SK-N-SH (cell line): ENCODE data around the gene MINDY4. TPM values are rescaled to one million over a fixed set of nuclear protein-coding genes. Genes with fewer than 3 reads are reported as not detected.

Experiments
- CTCF ChIA-PET: fragments of 300-600, 350-600 bp; formaldehyde crosslinking; extraction: SDS; loops from one replicate; lab custom pipeline; 2021; lab: Yijun Ruan, JAX
- POLR2A ChIA-PET: fragments of 350-600 bp; sonication (Branson Sonifier 250); formaldehyde crosslinking; extraction: SDS; loops from one replicate; lab custom pipeline; 2020; ENCODE audit warnings: antibody characterized with exemption, inconsistent platforms; lab: Yijun Ruan, JAX
- DNase-seq: peaks from one replicate; pipeline ENCODE4 v3.0.0; 2012
- H2AFZ ChIP-seq: fragments of 200-600 bp; sonication (generic); 2 replicates; pipeline ENCODE4 v1.8.1; 2016; ENCODE audit warnings: antibody characterized with exemption, mild to moderate bottlenecking, low read depth
- H3F3A ChIP-seq: fragments of 200-600 bp; sonication (generic); replicated peaks from 2 replicates; pipeline ENCODE3; 2016; ENCODE audit warnings: antibody characterized with exemption, mild to moderate bottlenecking; ENCODE audit not compliant: insufficient read depth
- H3K27ac ChIP-seq, 2 experiments: fragments of 200-500 bp in 1 of 2; fragments of 200-600 bp in 1 of 2; sonication (Bioruptor generic) in 1 of 2; sonication (generic), shearing (Covaris generic) in 1 of 2; 2 replicates each; pipeline versions ENCODE4 v1.5.1 to v1.6.1; 2014 to 2016; ENCODE audit warnings: low read depth in 2 of 2, inconsistent platforms in 1 of 2, low read length in 1 of 2, mild to moderate bottlenecking in 1 of 2, mixed read lengths in 1 of 2
- H3K27me3 ChIP-seq: fragments of 200-600 bp; sonication (generic), shearing (Covaris generic); 2 replicates; pipeline ENCODE4 v1.6.1; 2016; ENCODE audit warnings: mixed run types; ENCODE audit not compliant: insufficient read depth
- H3K36me3 ChIP-seq, 2 experiments: fragments of 200-500 bp in 1 of 2; fragments of 200-600 bp in 1 of 2; sonication (Bioruptor generic) in 1 of 2; sonication (generic) in 1 of 2; replicated peaks in 1 of 2; 2 replicates each; pipeline versions ENCODE3 to v1.5.1; 2014 to 2016; ENCODE audit warnings: low read length in 1 of 2, mild to moderate bottlenecking in 1 of 2; ENCODE audit not compliant: insufficient read depth in 2 of 2, control insufficient read depth in 1 of 2
- H3K4me1 ChIP-seq, 2 experiments: fragments of 200-500 bp in 1 of 2; fragments of 200-600 bp in 1 of 2; sonication (Bioruptor generic) in 1 of 2; sonication (generic), shearing (Covaris generic) in 1 of 2; 2 replicates each; pipeline versions ENCODE4 v1.5.1 to v1.6.1; 2014 to 2016; ENCODE audit warnings: low read depth in 1 of 2, low read length in 1 of 2, mixed run types in 1 of 2; ENCODE audit not compliant: insufficient read depth in 2 of 2, control insufficient read depth in 1 of 2
- H3K4me2 ChIP-seq: fragments of 200-600 bp; sonication (generic), shearing (Covaris generic); 2 replicates; pipeline ENCODE4 v1.6.1; 2017; ENCODE audit warnings: mixed run types
- H3K4me3 ChIP-seq, 2 experiments: fragments of 200-500 bp in 1 of 2; fragments of 200-600 bp in 1 of 2; sonication (Bioruptor generic) in 1 of 2; sonication (generic), shearing (Covaris generic) in 1 of 2; 2 replicates each; pipeline versions ENCODE4 v1.5.1 to v1.8.1; 2014 to 2016; ENCODE audit warnings: low read depth in 2 of 2, inconsistent platforms in 1 of 2, low read length in 1 of 2, mild to moderate bottlenecking in 1 of 2, mixed read lengths in 1 of 2, moderate library complexity in 1 of 2
- H3K79me2 ChIP-seq: fragments of 200-600 bp; sonication (generic); 2 replicates; pipeline ENCODE4 v1.8.1; 2017; ENCODE audit warnings: mild to moderate bottlenecking; ENCODE audit not compliant: insufficient read depth
- H3K9ac ChIP-seq: fragments of 200-600 bp; sonication (generic); 2 replicates; pipeline ENCODE4 v1.6.1; 2017; ENCODE audit warnings: mixed run types
- H3K9me2 ChIP-seq: fragments of 200-600 bp; sonication (generic); 2 replicates; pipeline ENCODE4 v1.6.1; 2017; ENCODE audit warnings: mixed run types
- H3K9me3 ChIP-seq: fragments of 200-600 bp; sonication (generic); 2 replicates; pipeline ENCODE4 v1.6.1; 2017; ENCODE audit warnings: mixed run types, mild to moderate bottlenecking, moderate library complexity
- H4K20me1 ChIP-seq: fragments of 200-600 bp; sonication (generic); 2 replicates; pipeline ENCODE4 v1.6.1; 2017; ENCODE audit warnings: mild to moderate bottlenecking, mixed run types; ENCODE audit not compliant: insufficient read depth
- EP300 ChIP-seq, 2 experiments: IDR thresholded peaks; 2 replicates each; pipeline versions ENCODE4 v1.4.0 to v1.6.1; 2012; ENCODE audit warnings: borderline replicate concordance in 1 of 2, low read depth in 1 of 2, low read length in 1 of 2
- FOSL2 ChIP-seq: IDR thresholded peaks from 2 replicates; pipeline ENCODE4 v1.4.0; 2012; ENCODE audit warnings: low read depth, mild to moderate bottlenecking, moderate library complexity, borderline replicate concordance
- FOXM1 ChIP-seq: IDR thresholded peaks from 2 replicates; pipeline ENCODE4 v1.4.0; 2012; ENCODE audit warnings: low read depth, mild to moderate bottlenecking
- JUND ChIP-seq: IDR thresholded peaks from 2 replicates; pipeline ENCODE4 v1.4.0; 2012
- NFIC ChIP-seq: IDR thresholded peaks from 2 replicates; pipeline ENCODE4 v1.4.0; 2012; ENCODE audit warnings: borderline replicate concordance
- POLR2AphosphoS5 ChIP-seq: IDR thresholded peaks from 2 replicates; pipeline ENCODE4 v1.6.1; 2012; ENCODE audit warnings: low read depth, low read length
- RAD21 ChIP-seq: IDR thresholded peaks from 2 replicates; pipeline ENCODE4 v1.6.1; 2012; ENCODE audit warnings: mild to moderate bottlenecking, low read length
- RCOR1 ChIP-seq: fragments of 150-350 bp; IDR thresholded peaks from 2 replicates; pipeline ENCODE4 v1.6.1; 2017; ENCODE audit warnings: antibody characterized with exemption, low read length
- RFX5 ChIP-seq: IDR thresholded peaks from 2 replicates; pipeline ENCODE4 v1.6.1; 2012; ENCODE audit warnings: mild to moderate bottlenecking, improper control_type of control experiment, low read length
- SMC3 ChIP-seq: IDR thresholded peaks from 2 replicates; pipeline ENCODE4 v1.6.1; 2012; ENCODE audit warnings: low read depth, low read length, improper control_type of control experiment
- TAF1 ChIP-seq: IDR thresholded peaks from 2 replicates; pipeline ENCODE4 v1.6.1; 2012; ENCODE audit warnings: low read depth, mild to moderate bottlenecking, low read length, moderate library complexity, borderline replicate concordance
- TCF12 ChIP-seq: IDR thresholded peaks from 2 replicates; pipeline ENCODE4 v1.4.0; 2012
- TEAD4 ChIP-seq: IDR thresholded peaks from 2 replicates; pipeline ENCODE4 v1.4.0; 2012; ENCODE audit warnings: mild to moderate bottlenecking, borderline replicate concordance; ENCODE audit not compliant: insufficient read depth
- YY1 ChIP-seq: IDR thresholded peaks from 2 replicates; pipeline ENCODE4 v1.4.0; 2012; ENCODE audit warnings: low read depth, mild to moderate bottlenecking
- WGBS: methylation state at CpG from one replicate; pipeline ENCODE4 v1.1.6; 2017; ENCODE audit warnings: low lambda C conversion rate; 5-methylcytosine and 5-hydroxymethylcytosine counted together
- polyA plus RNA-seq, 3 experiments: library from polyadenylated mRNA; depleted of rRNA; stranded (reverse); fragments of >200 nt; gene quantifications; 2 replicates each; pipeline ENCODE4 v1.2.3, GENCODE V29; 2012
- TF ChIP-seq, protein P1 (sequence below): IDR thresholded peaks from 2 replicates; pipeline ENCODE4 v1.4.0; 2012; ENCODE audit warnings: low read depth, borderline replicate concordance
- TF ChIP-seq, protein P2 (sequence below): fragments of 150-350 bp; IDR thresholded peaks from 2 replicates; pipeline ENCODE4 v1.6.1; 2016; ENCODE audit warnings: mild to moderate bottlenecking, low read depth, low read length
- TF ChIP-seq, protein P3 (sequence below): IDR thresholded peaks from 2 replicates; pipeline ENCODE4 v1.6.1; 2012; ENCODE audit warnings: mild to moderate bottlenecking, low read depth, low read length, moderate library complexity
- TF ChIP-seq, protein P4 (sequence below): IDR thresholded peaks from 2 replicates; pipeline ENCODE4; 2012
- TF ChIP-seq, protein P5 (sequence below): fragments of 150-350 bp; IDR thresholded peaks from 2 replicates; pipeline ENCODE4 v1.6.1; 2017; ENCODE audit warnings: antibody characterized with exemption, low read length, low read depth, borderline replicate concordance

Gene MINDY4
- polyA plus RNA-seq, 1 of the 3 experiments (the other 2 are of a cell fraction): 1.8 TPM

DNA sequence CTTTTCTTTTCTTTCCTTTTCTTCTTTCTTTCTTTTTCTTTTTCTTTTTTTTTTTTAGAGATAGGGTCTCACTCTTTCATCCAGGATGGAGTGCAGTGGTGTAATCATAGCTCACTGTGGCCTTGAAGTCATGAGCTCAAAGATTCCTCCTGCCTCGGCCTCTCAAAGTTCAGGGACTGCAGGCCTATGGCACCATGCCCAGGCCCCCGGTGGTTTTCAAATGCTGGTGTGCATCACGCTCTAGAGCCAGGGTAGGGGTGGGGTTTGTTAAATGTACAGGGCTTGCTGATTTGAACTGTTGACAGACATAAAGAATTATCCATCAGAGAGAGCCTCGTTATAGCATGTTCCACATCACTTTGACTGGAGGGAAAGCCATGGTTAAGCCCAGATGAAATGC lies 5.8 kb downstream of the MINDY4 start:
- POLR2A ChIA-PET: no interaction called here
- Histone ChIP-seq H3K9me2 (no peaks in the 10 kb centered on the region), H3K4me3 (no peak overlapping the region), H3K4me1 (peaks cover 0 to 29% of the 10 kb centered on the region in 2 experiments; a peak in 2 of 4 replicates), H3K79me2 (no peaks in the 10 kb centered on the region), H3K36me3 (peaks cover 11 to 43% of the 10 kb centered on the region in 2 experiments), H3K27me3 (no peaks in the 10 kb centered on the region), H3K9ac (no peak overlapping the region), H3K4me2 (no peak overlapping the region), H3K27ac (peak overlapping the region in 1 of 2 experiments; percentile 1; a peak in 1 of 4 replicates), H4K20me1 (no peaks in the 10 kb centered on the region), H2AFZ (no peak overlapping the region), H3F3A (no peaks in the 10 kb centered on the region), H3K9me3 (no peaks in the 10 kb centered on the region)
- TF ChIP-seq SMC3 (no peak), TCF12 (no peak), TAF1 (no peak), NFIC (no peak), POLR2AphosphoS5 (no peak), YY1 (no peak), EP300 (IDR thresholded peaks at IDR 0.05; ENCODE audit: borderline replicate concordance in 1 of 2, low read depth in 1 of 2, low read length in 1 of 2) (no peak), TEAD4 (no peak), RCOR1 (no peak), RAD21 (no peak), FOXM1 (no peak), JUND (no peak), RFX5 (no peak), FOSL2 (no peak)
- TF ChIP-seq, protein P1, sequence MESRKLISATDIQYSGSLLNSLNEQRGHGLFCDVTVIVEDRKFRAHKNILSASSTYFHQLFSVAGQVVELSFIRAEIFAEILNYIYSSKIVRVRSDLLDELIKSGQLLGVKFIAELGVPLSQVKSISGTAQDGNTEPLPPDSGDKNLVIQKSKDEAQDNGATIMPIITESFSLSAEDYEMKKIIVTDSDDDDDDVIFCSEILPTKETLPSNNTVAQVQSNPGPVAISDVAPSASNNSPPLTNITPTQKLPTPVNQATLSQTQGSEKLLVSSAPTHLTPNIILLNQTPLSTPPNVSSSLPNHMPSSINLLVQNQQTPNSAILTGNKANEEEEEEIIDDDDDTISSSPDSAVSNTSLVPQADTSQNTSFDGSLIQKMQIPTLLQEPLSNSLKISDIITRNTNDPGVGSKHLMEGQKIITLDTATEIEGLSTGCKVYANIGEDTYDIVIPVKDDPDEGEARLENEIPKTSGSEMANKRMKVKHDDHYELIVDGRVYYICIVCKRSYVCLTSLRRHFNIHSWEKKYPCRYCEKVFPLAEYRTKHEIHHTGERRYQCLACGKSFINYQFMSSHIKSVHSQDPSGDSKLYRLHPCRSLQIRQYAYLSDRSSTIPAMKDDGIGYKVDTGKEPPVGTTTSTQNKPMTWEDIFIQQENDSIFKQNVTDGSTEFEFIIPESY: no peak
- TF ChIP-seq, protein P2, sequence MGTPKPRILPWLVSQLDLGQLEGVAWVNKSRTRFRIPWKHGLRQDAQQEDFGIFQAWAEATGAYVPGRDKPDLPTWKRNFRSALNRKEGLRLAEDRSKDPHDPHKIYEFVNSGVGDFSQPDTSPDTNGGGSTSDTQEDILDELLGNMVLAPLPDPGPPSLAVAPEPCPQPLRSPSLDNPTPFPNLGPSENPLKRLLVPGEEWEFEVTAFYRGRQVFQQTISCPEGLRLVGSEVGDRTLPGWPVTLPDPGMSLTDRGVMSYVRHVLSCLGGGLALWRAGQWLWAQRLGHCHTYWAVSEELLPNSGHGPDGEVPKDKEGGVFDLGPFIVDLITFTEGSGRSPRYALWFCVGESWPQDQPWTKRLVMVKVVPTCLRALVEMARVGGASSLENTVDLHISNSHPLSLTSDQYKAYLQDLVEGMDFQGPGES: no peak
- TF ChIP-seq, protein P3, sequence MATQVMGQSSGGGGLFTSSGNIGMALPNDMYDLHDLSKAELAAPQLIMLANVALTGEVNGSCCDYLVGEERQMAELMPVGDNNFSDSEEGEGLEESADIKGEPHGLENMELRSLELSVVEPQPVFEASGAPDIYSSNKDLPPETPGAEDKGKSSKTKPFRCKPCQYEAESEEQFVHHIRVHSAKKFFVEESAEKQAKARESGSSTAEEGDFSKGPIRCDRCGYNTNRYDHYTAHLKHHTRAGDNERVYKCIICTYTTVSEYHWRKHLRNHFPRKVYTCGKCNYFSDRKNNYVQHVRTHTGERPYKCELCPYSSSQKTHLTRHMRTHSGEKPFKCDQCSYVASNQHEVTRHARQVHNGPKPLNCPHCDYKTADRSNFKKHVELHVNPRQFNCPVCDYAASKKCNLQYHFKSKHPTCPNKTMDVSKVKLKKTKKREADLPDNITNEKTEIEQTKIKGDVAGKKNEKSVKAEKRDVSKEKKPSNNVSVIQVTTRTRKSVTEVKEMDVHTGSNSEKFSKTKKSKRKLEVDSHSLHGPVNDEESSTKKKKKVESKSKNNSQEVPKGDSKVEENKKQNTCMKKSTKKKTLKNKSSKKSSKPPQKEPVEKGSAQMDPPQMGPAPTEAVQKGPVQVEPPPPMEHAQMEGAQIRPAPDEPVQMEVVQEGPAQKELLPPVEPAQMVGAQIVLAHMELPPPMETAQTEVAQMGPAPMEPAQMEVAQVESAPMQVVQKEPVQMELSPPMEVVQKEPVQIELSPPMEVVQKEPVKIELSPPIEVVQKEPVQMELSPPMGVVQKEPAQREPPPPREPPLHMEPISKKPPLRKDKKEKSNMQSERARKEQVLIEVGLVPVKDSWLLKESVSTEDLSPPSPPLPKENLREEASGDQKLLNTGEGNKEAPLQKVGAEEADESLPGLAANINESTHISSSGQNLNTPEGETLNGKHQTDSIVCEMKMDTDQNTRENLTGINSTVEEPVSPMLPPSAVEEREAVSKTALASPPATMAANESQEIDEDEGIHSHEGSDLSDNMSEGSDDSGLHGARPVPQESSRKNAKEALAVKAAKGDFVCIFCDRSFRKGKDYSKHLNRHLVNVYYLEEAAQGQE: no peak
- TF ChIP-seq, protein P4, sequence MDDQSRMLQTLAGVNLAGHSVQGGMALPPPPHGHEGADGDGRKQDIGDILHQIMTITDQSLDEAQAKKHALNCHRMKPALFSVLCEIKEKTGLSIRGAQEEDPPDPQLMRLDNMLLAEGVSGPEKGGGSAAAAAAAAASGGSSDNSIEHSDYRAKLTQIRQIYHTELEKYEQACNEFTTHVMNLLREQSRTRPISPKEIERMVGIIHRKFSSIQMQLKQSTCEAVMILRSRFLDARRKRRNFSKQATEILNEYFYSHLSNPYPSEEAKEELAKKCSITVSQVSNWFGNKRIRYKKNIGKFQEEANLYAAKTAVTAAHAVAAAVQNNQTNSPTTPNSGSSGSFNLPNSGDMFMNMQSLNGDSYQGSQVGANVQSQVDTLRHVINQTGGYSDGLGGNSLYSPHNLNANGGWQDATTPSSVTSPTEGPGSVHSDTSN: no peak
- TF ChIP-seq, protein P5, sequence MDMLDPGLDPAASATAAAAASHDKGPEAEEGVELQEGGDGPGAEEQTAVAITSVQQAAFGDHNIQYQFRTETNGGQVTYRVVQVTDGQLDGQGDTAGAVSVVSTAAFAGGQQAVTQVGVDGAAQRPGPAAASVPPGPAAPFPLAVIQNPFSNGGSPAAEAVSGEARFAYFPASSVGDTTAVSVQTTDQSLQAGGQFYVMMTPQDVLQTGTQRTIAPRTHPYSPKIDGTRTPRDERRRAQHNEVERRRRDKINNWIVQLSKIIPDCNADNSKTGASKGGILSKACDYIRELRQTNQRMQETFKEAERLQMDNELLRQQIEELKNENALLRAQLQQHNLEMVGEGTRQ: no peak
- CTCF ChIA-PET: interaction anchor here (0.5 to 2.7 kb wide), 5 partner anchors 15 to 427 kb away, joined by 3 to 10 read pairs (median 4); no protein-coding TSS in a partner anchor
- no peak for DNase-seq
- WGBS: 78% methylated on average over 4 of the region's 4 CpGs
